Small intestine (tissue), 7 donors: ENCODE results near the gene CACNA2D1. TPM values are rescaled to one million over a fixed set of nuclear protein-coding genes. Genes with fewer than 3 reads are reported as not detected.

Experiments
- DNase-seq, 2 donors: peaks; one replicate each; pipeline versions ENCODE4 v3.0.0 to v3.0.0-alpha.2; 2013
- FAIRE-seq: peaks from 2 replicates; lab custom pipeline; 2012; peaks lifted over from hg19 to GRCh38; lab: Jason Lieb, UNC
- H3K27ac ChIP-seq, 3 donors: one replicate each; pipeline ENCODE4 v1.5.1; 2013; ENCODE audit warnings: low read length in 2 of 3, mild to moderate bottlenecking in 2 of 3, control low read depth in 1 of 3, inconsistent platforms in 1 of 3, low read depth in 1 of 3, moderate library complexity in 1 of 3
- H3K27me3 ChIP-seq, 3 donors: one replicate each; pipeline ENCODE4 v1.6.1; 2013; ENCODE audit warnings: low read length in 3 of 3, inconsistent platforms in 1 of 3; ENCODE audit not compliant: control insufficient read depth in 3 of 3, insufficient read depth in 3 of 3
- H3K36me3 ChIP-seq, 3 donors: one replicate each; pipeline ENCODE4 v1.6.1; 2013; ENCODE audit warnings: low read length in 3 of 3, inconsistent platforms in 1 of 3, low read depth in 1 of 3, mild to moderate bottlenecking in 1 of 3, moderate library complexity in 1 of 3; ENCODE audit not compliant: control insufficient read depth in 3 of 3, insufficient read depth in 2 of 3
- H3K4me1 ChIP-seq, 3 donors: one replicate each; pipeline ENCODE4 v1.6.1; 2013; ENCODE audit warnings: low read length in 2 of 3, inconsistent platforms in 1 of 3, low read depth in 1 of 3, mild to moderate bottlenecking in 1 of 3, moderate library complexity in 1 of 3; ENCODE audit not compliant: control insufficient read depth in 3 of 3, insufficient read depth in 2 of 3
- H3K4me3 ChIP-seq, 3 donors: one replicate each; pipeline ENCODE4 v1.5.1; 2013; ENCODE audit warnings: low read length in 3 of 3, control low read depth in 1 of 3, inconsistent platforms in 1 of 3, low read depth in 1 of 3, mild to moderate bottlenecking in 1 of 3, moderate library complexity in 1 of 3
- H3K9me3 ChIP-seq, 2 donors: one replicate each; pipeline ENCODE4 v1.6.1; 2013; ENCODE audit warnings: low read depth in 1 of 2, low read length in 1 of 2; ENCODE audit not compliant: control insufficient read depth in 2 of 2, insufficient read depth in 1 of 2
- WGBS, 3 donors: extraction: QIAGEN DNeasy Blood & Tissue Kit; methylation state at CpG; one replicate each; pipeline ENCODE4 v1.1.7; 2013; 5-methylcytosine and 5-hydroxymethylcytosine counted together
- polyA plus RNA-seq, 4 donors: library from polyadenylated mRNA; stranded (reverse) in 3 of 4; unstranded in 1 of 4; fragments of 200-250 nt in 3 of 4; fragments of 120-200 nt in 1 of 4; gene quantifications; one replicate each; pipeline versions ENCODE4 v1.2.1 to v1.2.3, GENCODE V29; 2013
- donor health status: healthy with polysubstance abuse.
- donor health status: control.
- donor health status: control.
- donor health status: Bipolar disorder and iron deficiency.
- donor health status: healthy.

CACNA2D1 gene
- polyA plus RNA-seq, 4 donors = 1.3 to 4.8 (median 2.7) TPM

DNA sequence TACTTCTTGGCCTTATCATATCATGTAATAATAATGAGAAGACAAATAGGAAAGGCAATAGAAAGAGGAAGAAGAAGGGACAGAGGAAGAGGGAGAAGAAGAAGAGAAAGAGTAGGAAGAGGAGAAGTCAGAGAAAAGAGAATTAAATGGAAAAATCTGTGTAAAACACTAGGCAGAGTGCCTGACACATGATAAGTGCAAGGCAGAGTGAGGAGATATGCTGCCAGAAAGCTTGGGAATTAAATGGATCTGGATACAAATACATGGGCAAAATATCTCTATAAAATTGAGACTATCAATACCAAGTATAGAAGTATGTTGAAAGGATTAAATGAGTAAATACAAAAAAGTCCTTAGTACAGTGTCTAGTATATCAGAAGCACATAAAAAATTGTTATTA lies 124.8 kb downstream of the CACNA2D1 start:
- no peak overlapping the region for H3K27ac ChIP-seq
- no peaks in the 10 kb centered on the region for H3K4me1 ChIP-seq
- no peaks in the 10 kb centered on the region for H3K27me3 ChIP-seq
- FAIRE-seq (no peak), DNase-seq (no peak)
- no peaks in the 10 kb centered on the region for H3K36me3 ChIP-seq
- no peak overlapping the region for H3K4me3 ChIP-seq
- no peaks in the 10 kb centered on the region for H3K9me3 ChIP-seq

DNA sequence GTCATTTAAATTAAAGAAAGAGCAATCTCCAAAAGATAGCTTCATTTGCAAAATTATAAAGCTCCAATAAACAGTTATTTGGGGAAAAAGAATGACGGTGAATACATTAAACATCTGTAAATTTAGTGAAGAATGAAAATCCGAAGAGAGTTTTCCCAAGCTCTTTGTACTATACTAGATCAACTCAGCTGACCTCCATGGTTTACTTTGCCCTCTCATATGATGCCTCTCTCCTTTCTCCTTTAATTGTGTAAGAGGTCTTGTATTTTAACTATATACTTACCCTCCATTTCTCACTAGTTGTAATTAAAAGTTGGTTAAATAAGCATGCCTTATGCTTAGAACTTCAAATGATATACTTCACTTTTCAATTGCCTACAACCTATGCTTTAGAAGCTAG lies 125.8 kb downstream of the CACNA2D1 start:
- 77 to 93% (median 92%) methylated on average over 2 of the region's 2 CpGs for WGBS, 3 donors
- Histone ChIP-seq H3K27me3 (no peaks in the 10 kb centered on the region), H3K4me1 (no peaks in the 10 kb centered on the region), H3K36me3 (no peaks in the 10 kb centered on the region), H3K9me3 (no peaks in the 10 kb centered on the region), H3K4me3 (no peak overlapping the region), H3K27ac (no peak overlapping the region)
- DNase-seq (no peak), FAIRE-seq (no peak)

- H3K27me3 ChIP-seq = no peaks in the 10 kb centered on the region
- no peak overlapping the region for H3K27ac ChIP-seq
- FAIRE-seq (no peak), DNase-seq (no peak)
- no peak overlapping the region for H3K4me3 ChIP-seq
- H3K36me3 ChIP-seq = no peaks in the 10 kb centered on the region
- H3K4me1 ChIP-seq = no peaks in the 10 kb centered on the region
- H3K9me3 ChIP-seq = no peaks in the 10 kb centered on the region
- 84 to 98% (median 96%) methylated on average over 3 of the region's 3 CpGs for WGBS, 3 donors
These were observed 126.3 kb downstream of the CACNA2D1 start for GRCh38 chr7:82317257-82317721.

DNA sequence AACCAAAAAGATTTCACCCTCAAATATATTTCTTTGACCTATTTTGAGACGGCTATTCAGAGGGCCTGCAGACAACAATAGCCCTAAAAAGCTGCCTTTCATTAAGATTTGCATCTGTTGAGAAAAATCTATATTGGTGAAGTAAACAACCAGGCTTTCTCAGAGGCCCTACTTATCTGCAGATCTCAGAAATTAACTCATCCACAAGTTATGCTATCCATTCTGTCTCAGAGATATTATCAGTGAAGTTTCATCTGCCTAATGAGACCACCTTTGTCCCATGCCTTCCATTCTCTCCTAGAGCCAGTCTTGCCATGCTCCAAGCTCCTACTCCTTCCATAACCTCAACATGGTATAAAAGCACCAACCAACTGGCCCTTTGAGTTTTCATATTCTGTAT lies 130.3 kb downstream of the CACNA2D1 start:
- Histone ChIP-seq H3K4me1 (no peaks in the 10 kb centered on the region), H3K9me3 (peaks cover 0 to 5% of the 10 kb centered on the region in 2 donors), H3K27me3 (no peaks in the 10 kb centered on the region), H3K4me3 (no peak overlapping the region), H3K36me3 (no peaks in the 10 kb centered on the region), H3K27ac (no peak overlapping the region)
- WGBS, 3 donors = 88 to 97% (median 93%) methylated on average over 1 of the region's 1 CpG
- FAIRE-seq = no peak
- no peak for DNase-seq

- H3K36me3 ChIP-seq = no peaks in the 10 kb centered on the region
- WGBS, 3 donors = 83 to 94% (median 91%) methylated on average over 5 of the region's 5 CpGs
- H3K27ac ChIP-seq = no peak overlapping the region
- H3K9me3 ChIP-seq = peaks cover 0 to 5% of the 10 kb centered on the region in 2 donors
- H3K4me3 ChIP-seq = no peak overlapping the region
- H3K27me3 ChIP-seq = no peaks in the 10 kb centered on the region
- FAIRE-seq = no peak
- no peak for DNase-seq
- no peaks in the 10 kb centered on the region for H3K4me1 ChIP-seq
These were observed 130.9 kb downstream of the CACNA2D1 start for GRCh38 chr7:82312646-82313045.

DNA sequence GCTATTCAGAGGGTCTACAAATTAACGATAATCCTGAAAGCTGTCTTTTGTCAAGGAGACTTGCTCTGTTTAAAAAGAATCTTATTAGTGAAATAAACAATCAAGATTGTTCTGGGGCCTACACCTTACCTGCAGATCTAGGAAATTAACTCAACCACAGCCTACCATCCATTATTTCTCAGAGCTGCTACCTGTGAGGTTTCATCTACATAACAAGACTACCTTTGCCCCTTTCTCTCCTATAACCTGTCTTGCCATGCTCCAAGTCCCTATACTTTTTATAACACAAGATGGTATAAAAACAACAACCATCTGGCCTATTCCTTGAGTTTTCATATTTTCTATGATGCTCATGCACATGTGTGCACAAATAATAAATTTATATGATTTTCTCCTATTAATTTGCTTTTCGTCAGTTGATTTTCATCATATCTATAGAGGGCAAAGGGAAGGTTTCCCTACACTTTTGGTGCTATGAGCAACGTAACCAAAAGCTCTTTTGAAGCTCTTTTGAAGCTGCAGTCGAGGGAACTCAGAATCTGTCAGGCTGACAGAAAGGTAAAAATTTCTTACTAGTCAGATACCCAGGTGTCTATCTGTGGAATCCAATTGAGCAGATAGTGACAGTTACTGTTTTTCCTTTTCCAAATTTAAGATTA lies 138.1 kb downstream of the CACNA2D1 start:
- Histone ChIP-seq H3K4me3 (no peak overlapping the region), H3K36me3 (no peaks in the 10 kb centered on the region), H3K27me3 (no peaks in the 10 kb centered on the region), H3K4me1 (no peaks in the 10 kb centered on the region), H3K27ac (no peak overlapping the region), H3K9me3 (peaks cover 0 to 7% of the 10 kb centered on the region in 2 donors)
- DNase-seq = no peak
- WGBS, 3 donors = 78 to 86% (median 81%) methylated on average over 4 of the region's 4 CpGs
- FAIRE-seq = no peak

- H3K4me1 ChIP-seq = no peaks in the 10 kb centered on the region
- 68 to 85% (median 71%) methylated on average over 1 of the region's 1 CpG for WGBS, 3 donors
- H3K27ac ChIP-seq = no peak overlapping the region
- no peaks in the 10 kb centered on the region for H3K27me3 ChIP-seq
- H3K9me3 ChIP-seq = no peaks in the 10 kb centered on the region
- no peak overlapping the region for H3K4me3 ChIP-seq
- no peak for DNase-seq
- no peak for FAIRE-seq
- no peaks in the 10 kb centered on the region for H3K36me3 ChIP-seq
These were observed 148.7 kb downstream of the CACNA2D1 start for GRCh38 chr7:82294865-82295264.

DNA sequence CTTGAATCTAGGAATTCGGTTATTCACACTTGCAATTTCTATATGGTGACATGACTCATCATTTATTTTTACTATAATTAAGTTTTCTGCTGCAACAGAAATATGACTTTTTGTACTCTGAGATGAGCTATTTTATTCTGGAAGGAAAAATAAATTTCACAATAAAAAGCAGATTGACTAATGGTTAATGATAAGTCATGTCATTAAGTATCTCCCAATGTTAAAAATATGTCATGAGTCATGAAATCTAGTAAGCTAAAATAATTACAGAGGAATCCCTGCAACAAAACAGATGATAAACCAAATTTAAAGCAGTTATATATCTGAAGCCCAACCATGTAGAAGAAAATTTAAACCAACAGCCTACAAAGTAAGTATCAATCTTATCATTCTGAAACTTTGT lies 149.2 kb downstream of the CACNA2D1 start:
- WGBS, 3 donors = 80 to 94% (median 85%) methylated on average over 1 of the region's 1 CpG
- DNase-seq (no peak), FAIRE-seq (no peak)
- Histone ChIP-seq H3K9me3 (no peaks in the 10 kb centered on the region), H3K36me3 (no peaks in the 10 kb centered on the region), H3K27me3 (no peaks in the 10 kb centered on the region), H3K4me1 (no peaks in the 10 kb centered on the region), H3K27ac (no peak overlapping the region), H3K4me3 (no peak overlapping the region)

GRCh38 chr7:82293467-82293866 lies 150.1 kb downstream of the CACNA2D1 start:
- no peaks in the 10 kb centered on the region for H3K4me1 ChIP-seq
- H3K36me3 ChIP-seq = no peaks in the 10 kb centered on the region
- no peaks in the 10 kb centered on the region for H3K9me3 ChIP-seq
- WGBS, 3 donors = 43 to 50% (median 50%) methylated on average over 1 of the region's 1 CpG
- no peak overlapping the region for H3K27ac ChIP-seq
- no peak for FAIRE-seq
- no peaks in the 10 kb centered on the region for H3K27me3 ChIP-seq
- no peak for DNase-seq
- no peak overlapping the region for H3K4me3 ChIP-seq
